Endothelial cell of hepatic sinusoid (primary cell): ENCODE results near the gene DOCK10.

Experiments used
- in situ Hi-C: cut with HindIII; loops from 2 replicates; pipeline ENCODE4 v1.10.0; 2017; ENCODE audit warnings: low sequenced_read_pairs

The DOCK10 gene

GRCh38 chr2:224951723-224952481 is 90.4 kb downstream of the DOCK10 start:
- in situ Hi-C loops = no loop called here

GRCh38 chr2:224948859-224949258 is 93.4 kb downstream of the DOCK10 start:
- in situ Hi-C loops = no loop called here

- in situ Hi-C loops = no loop called here
These were observed 94.3 kb downstream of the DOCK10 start for GRCh38 chr2:224948005-224948404.

- in situ Hi-C loops = no loop called here
These were observed 94.7 kb downstream of the DOCK10 start for GRCh38 chr2:224947566-224947965.

GRCh38 chr2:224946895-224947294 is 95.4 kb downstream of the DOCK10 start:
- in situ Hi-C loops = no loop called here

- in situ Hi-C loops = loop anchor here (5.0 kb wide), 2 partner anchors 32 to 97 kb away; partner anchors contain the start of gene DOCK10
These were observed 97.3 kb downstream of the DOCK10 start for GRCh38 chr2:224944707-224945547.

GRCh38 chr2:224943601-224944041 is 98.6 kb downstream of the DOCK10 start:
- in situ Hi-C loops = loop anchor here (5.0 kb wide), 2 partner anchors 34 to 99 kb away; partner anchors contain the start of gene DOCK10

GRCh38 chr2:224941960-224942359 is 100.3 kb downstream of the DOCK10 start:
- in situ Hi-C loops = loop anchor here (5.0 kb wide), 2 partner anchors 35 to 100 kb away; partner anchors contain the start of gene DOCK10

GRCh38 chr2:224940618-224941017 is 101.7 kb downstream of the DOCK10 start:
- in situ Hi-C loops = loop anchor here (5.0 kb wide), 2 partner anchors 37 to 102 kb away; partner anchors contain the start of gene DOCK10

GRCh38 chr2:224938651-224939182 is 103.6 kb downstream of the DOCK10 start:
- in situ Hi-C loops = no loop called here

GRCh38 chr2:224937887-224938286 is 104.4 kb downstream of the DOCK10 start:
- in situ Hi-C loops = no loop called here

- in situ Hi-C loops = loop anchor here (5.0 kb wide), 1 partner anchor 102 kb away; no protein-coding TSS in a partner anchor
These were observed 107.6 kb downstream of the DOCK10 start for GRCh38 chr2:224934526-224935188.

- in situ Hi-C loops = loop anchor here (5.0 kb wide), 1 partner anchor 101 kb away; no protein-coding TSS in a partner anchor
These were observed 108.8 kb downstream of the DOCK10 start for GRCh38 chr2:224933431-224933830.

GRCh38 chr2:224932522-224932921 is 109.7 kb downstream of the DOCK10 start:
- in situ Hi-C loops = loop anchor here (5.0 kb wide), 1 partner anchor 100 kb away; no protein-coding TSS in a partner anchor

- in situ Hi-C loops = loop anchor here (5.0 kb wide), 1 partner anchor 100 kb away; no protein-coding TSS in a partner anchor
These were observed 110.3 kb downstream of the DOCK10 start for GRCh38 chr2:224931956-224932355.

- in situ Hi-C loops = loop anchor here (5.0 kb wide), 1 partner anchor 99 kb away; no protein-coding TSS in a partner anchor
These were observed 111.3 kb downstream of the DOCK10 start for GRCh38 chr2:224930990-224931389.

- in situ Hi-C loops = loop anchor here (5.0 kb wide), 1 partner anchor 98 kb away; no protein-coding TSS in a partner anchor
These were observed 112.1 kb downstream of the DOCK10 start for GRCh38 chr2:224930124-224930523.

GRCh38 chr2:224929512-224929911 is 112.8 kb downstream of the DOCK10 start:
- in situ Hi-C loops = no loop called here

GRCh38 chr2:224927646-224928173 is 114.6 kb downstream of the DOCK10 start:
- in situ Hi-C loops = no loop called here

GRCh38 chr2:224927011-224927410 is 115.3 kb downstream of the DOCK10 start:
- in situ Hi-C loops = no loop called here
